Activated CD4-positive, alpha-beta T cell treated with anti-CD3 and anti-CD28 coated beads for 4 hours (primary cell): ENCODE results near the gene CCDC183.
"Not testable (repeated sequence)": the region's sequence is repeated elsewhere in the genome, so short reads cannot be mapped to it uniquely, and the experiment has no call there.

Source experiments
- DNase-seq, 2 donors: peaks; one replicate each; pipeline ENCODE4 v3.0.0-alpha.2; 2020

Gene CCDC183

DNA sequence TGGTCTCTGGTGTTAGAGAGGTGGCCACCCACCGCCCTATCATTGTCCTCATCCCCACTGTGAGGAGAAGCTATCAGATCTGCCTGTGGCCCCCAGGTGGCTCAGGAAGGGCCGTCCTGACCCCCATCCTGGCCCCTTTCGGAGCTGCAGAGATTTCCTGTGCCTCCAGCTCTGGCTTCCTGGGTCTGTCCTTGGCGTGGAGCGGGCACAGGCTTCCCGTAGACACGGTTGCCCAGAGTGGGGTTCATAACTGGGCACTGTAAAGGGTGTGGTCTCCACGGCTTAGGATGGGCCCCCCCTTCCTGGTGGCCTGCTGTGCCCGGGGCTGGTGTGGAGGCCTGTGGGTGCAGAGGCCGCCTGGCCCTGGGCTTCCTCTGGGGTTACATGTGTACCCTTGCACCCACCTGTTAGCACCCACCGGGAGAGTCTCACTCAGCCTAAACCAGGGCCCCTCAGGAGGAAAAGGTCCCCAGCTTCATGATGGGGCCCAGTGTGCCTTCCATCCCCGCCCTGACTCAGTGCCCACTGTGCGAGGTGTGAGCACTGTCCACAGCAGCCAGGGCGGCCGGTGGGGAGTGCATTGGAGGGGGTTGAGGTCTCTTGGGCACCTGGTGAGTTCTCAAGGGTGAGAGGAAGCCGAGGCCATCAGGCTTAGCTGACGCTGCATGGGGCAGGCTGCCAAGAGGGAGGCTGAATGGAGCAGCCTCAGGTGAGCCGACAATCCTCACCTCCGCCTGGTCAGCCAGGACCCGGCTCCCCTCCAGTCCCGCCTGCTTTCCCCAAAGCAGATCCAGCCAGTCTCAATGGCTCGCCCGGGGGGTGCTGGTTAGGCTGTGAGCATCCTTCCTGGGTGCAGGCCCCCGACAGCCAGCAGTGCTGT is 30.8 kb downstream of the CCDC183 start:
- no peak for DNase-seq

DNA sequence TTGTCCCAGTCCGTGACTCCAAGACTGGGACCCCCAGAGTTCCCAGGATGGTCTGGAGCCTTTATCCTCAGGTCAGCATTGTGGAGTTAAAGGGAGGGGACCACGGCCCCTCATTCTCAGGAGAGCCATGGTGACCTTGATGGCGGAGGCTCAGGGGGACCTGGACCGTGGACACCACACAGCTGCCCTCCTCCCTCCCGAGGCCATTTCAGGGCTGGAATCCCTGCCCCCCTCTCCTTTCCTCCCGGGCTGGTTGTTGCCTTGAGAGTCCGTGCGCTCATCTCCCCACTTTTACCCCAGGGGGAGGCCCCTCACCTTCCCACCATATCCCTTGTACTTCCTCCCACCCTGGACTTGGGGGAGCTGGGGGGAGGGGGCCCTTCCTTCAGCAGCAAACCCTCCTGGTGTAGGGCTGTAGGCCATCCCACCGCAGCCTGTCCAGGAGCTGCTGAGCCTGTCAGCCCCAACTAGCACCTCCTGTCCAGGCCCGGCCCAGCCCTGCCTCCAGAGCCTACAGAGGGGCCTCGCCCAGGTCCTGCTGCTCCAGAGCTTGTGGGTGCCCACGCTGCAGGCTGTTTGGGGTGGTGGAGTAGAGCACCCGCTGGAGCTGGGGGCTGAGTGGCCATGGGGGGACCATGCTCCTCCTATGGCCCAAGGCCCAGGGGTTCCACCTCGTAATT is 31.8 kb downstream of the CCDC183 start:
- DNase-seq: no peak

DNA sequence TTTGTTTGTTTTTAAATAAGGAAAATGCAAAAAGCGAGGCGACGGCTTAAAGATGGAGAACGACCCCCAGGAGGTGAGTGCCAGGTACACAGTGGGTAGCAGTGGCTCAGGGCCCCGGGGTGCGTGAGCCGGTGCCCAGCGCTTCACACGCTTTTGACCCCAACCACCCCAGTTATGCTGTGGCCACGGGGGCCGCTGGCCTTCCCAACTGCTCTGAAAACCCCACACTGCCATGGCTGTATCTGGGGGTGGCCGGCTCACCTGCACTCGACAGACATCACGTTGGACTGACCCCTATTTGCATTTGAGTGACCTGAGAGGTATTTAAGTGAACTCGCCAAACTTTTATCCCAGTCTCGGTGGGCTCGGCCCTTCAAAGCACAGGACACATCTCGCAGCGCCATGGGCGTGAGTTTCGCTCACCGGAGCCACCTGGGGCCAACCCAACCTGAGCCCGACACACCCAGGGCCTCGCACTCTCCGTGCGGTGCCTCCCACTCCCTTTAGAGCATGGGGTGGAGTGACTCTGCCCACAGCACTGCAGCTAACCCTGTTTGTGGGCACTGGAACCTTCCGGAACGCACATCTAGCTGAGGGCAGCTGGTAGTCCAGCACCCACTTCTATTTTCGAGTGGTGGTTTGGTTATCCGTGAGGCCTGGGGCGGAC is 32.5 kb downstream of the CCDC183 start:
- no peak for DNase-seq

DNA sequence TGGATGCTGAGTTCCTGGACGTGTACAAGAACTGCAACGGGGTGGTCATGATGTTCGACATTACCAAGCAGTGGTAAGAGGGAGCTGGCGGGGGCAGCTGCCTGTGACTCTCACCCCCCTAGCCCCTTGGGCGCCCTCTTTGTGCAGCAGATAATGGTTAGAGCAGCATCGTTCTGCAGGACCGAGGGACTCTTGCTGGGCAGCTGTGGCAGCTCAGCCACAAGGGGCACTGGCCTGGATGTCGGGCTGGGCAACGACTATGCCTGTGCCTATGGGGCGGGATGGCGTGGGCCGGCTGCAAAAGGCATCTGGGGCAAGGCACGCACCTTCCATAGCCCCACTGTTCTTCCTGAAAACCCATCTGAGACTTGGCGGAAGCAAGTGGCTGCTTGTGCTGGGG is 33.3 kb downstream of the CCDC183 start:
- no peak for DNase-seq

DNA sequence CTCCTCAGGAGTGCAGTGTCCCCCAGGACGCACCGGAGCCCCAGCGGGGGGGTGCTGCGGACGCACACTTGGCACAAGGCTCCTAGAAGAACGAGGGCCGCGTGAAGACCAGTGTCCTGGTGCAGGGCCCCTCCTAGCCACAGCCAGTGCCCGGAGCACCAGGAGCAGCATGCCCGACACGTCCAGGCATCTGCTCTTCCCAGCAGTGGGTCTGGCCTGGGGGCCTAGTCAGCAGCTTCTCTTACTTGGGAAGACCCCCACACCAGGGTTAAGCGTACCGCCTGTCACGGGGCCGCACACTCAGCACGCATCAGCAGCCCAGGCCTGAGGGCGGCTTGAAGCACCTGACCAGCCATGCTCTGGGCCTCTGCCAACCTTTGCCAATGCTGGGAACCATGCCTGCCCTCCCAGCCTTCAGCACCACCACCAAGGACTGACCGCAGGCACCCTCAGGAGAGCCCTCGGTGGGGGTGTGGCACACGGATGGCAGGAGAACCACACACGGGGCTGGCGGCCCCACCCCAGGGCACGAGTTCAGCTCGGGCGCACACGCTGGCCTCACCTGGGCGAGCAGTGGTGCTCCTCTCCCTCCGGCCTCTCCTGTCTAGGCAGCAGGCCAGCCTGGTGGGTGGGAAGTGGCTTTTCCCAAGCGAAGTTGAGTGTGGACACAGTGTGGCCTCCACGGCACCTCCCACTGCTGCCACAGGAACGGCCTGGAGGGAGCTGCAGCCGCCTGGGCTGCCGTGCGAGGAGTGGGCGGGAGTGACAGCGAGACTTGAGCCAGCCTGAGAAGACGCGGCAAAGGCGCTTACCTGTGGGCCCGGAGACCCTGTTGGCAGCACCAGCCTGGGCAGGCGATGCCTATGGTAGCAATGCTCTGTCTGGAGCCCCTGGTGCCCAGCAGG is 34.1 kb downstream of the CCDC183 start:
- no peak for DNase-seq

DNA sequence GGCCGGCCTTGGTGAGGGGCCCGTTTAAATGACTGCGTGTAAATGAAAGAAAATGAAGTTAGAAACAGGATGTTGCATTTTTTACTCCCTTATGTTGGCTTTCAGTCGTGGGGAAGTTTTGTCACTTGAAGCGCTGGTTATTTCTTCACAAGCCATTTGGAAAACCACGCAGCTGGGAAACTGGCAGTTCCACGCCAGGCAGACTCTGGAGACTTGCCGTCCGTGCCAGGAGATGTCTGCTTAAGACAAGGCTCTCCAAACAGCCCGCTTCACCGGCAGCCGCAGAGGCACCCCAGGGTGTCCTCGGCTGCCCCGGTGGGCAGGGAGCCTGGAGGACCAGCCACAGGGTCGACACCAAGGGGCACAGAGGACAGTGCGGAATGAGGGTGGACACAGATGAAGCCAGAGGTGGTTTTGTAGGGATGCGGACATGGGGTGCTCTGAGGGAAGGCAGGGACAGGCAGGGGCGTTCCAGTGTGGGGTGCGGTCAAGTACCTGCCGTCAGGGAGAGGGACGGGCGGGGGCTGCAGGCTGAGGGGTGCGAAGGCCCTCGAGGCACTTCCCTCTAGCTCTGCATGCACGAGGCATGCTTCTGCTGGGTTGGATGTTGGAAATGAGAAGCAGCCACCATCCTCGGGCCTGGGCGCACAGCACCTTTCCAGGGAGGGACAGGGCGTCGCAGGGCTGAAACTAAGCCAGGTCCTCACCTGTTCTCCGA is 35.0 kb downstream of the CCDC183 start:
- DNase-seq: no peak

DNA sequence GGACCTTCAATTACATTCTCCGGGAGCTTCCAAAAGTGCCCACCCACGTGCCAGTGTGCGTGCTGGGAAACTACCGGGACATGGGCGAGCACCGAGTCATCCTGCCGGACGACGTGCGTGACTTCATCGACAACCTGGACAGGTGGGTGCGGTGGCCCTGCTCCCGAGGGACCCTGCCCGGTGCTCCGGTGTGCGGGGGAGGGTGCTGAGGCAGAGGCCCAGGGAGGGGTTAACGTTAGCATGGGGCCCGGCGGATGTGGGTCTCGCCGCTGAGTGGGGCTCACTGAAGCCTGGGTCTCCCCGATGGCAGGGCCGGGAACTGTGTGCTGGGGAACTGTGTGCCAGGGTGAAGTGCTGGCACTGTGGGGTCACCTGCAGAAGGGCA is 35.6 kb downstream of the CCDC183 start:
- no peak for DNase-seq

DNA sequence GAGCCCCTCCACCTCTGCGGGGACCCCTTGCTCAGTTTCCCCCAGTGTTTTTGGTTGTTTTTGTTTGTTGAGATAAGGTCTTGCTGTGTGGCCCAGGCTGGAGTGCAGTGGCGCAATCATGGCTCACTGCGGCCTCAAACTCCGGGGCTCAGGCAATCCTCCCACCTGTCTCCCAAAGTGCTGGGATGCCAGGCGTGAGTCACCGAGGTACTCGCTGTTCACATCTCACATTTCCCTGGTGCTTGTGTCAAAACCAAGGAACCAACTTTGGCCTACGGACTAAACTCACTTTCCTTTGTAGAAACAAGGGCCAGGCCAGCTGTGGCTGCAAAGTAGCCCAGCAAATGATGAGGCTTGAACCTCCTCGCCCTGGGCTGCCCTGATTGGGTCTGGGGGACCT is 36.4 kb downstream of the CCDC183 start:
- DNase-seq: no peak

DNA sequence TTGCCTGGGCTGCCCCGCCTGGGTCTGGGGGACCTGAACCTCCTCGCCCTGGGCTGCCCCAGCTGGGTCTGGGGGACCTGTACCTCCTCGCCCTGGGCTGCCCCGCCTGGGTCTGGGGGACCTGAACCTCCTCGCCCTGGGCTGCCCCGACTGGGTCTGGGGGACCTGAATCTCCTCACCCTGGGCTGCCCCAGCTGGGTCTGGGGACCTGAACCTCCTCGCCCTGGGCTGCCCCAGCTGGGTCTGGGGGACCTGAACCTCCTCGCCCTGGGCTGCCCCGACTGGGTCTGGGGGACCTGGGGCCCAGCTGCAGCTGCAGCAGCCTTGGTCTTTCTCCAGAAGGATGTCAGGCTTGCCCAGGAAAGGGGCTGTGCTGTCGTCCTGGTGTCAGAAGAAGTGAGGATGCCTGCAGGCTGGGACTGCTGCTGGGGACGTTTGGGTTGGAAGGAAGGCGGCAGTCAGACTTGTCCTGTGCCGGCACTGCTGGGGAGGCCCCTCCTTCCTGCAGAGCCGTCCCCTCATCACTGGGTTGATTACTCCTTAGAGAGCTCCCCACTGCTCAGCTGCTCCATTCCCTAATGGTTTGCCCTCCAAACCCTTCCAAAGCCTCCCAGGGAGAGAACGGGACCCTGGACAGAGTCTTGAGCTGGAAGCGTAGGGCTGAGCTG is 37.4 kb downstream of the CCDC183 start:
- not testable (repeated sequence) for DNase-seq

DNA sequence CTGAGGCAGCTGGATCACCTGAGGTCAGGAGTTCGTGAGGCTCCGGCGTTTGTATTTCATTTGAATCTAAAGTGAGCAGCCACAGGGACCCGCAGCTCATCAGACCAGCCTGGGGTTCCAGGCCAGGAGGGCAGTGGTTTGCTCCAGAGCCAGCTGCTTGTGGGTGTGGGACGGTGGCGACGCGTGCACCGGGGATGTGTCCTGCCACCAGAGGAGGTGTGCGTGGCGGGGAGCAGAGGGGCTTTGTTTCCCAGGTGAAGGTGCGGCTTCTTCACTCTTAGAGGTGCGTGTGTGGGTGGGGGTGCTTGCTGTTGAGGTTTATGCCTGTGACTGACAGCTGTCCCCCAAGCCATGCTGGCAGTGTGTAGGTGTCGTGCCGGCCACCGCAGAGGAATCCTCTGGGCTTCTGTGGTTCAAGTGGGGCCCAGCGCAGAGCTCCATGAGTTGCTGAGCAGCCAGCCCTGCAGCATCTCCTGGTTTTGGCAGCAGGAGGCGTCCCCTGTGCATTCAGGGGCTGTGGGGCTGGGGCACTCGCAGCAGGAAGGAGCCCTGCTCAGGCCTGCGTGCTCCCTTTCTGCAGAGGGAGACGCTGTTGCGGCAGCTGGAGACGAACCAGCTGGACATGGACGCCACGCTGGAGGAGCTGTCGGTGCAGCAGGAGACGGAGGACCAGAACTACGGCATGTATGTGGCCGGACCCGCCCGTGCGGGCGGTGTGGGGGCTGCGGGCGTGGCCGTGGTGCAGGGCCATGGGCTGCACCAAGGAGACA is 39.2 kb downstream of the CCDC183 start:
- DNase-seq: no peak

DNA sequence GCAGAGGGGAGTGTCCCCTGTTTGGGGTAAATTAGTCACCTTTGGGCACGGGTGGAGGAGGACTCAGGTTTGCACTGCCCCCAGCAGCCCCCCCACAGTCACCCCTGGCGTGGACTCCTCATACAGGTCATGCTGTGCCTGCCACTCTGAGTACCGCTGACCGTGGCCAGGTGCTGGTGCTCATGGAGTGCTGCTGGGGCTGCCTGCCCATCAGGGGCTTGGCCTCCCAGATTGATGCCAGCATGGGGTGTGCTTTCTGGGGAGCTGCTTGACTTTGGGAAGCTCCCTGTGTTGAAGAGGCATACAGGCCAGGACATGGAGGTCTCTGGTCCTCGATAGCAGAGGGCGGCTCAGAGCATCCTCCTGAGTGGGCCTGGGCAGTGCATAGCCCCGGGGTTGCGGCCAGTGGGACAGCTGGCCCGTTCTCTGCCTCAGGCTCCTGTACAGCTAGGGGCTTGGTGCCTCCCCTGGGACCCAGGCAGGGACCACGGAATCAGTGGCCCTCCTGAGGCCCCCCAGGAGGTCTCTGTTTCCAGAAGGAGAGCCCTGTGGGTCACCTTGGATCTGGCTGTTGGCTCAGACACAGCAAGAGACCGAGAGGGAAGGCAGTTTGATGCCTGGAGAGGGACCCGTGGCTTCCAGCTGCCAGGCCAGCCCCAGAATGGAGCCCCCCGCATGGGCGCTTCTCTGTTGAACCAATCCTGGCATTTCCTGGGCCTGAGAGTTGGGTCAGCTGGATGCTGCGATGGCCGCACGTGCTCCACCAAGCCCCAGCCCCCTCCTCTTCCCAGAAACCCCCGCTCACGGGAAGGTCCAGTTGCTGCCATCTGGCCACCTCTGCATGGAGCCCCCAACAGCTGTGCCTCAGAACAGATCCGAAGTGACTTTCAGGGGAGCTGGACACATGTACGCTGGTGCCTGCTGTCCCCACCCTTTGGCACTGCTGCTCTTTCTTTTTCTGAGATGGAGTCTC is 40.1 kb downstream of the CCDC183 start:
- DNase-seq: no peak

DNA sequence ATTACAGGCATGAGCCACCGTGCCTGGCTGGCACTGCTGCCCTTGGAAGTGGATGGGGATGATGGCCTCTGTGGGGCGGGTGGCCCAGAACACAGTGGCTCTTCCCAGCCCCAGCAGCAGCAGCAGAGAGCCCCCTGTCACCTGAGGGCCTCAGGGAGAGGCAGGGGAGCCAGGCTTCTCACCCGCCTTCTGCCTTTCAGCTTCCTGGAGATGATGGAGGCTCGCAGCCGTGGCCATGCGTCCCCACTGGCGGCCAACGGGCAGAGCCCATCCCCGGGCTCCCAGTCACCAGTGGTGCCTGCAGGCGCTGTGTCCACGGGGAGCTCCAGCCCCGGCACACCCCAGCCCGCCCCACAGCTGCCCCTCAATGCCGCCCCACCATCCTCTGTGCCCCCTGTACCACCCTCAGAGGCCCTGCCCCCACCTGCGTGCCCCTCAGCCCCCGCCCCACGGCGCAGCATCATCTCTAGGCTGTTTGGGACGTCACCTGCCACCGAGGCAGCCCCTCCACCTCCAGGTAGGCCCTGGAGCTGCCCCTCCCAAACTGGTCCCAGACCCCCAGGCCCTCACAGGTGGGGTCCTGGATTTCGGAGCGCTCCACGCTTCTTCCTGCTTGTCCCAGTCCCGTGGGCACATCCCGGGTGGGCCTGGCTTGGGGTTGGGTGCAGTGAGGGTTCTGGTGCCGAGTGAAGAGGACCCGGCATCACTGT is 41.2 kb downstream of the CCDC183 start:
- DNase-seq: no peak

DNA sequence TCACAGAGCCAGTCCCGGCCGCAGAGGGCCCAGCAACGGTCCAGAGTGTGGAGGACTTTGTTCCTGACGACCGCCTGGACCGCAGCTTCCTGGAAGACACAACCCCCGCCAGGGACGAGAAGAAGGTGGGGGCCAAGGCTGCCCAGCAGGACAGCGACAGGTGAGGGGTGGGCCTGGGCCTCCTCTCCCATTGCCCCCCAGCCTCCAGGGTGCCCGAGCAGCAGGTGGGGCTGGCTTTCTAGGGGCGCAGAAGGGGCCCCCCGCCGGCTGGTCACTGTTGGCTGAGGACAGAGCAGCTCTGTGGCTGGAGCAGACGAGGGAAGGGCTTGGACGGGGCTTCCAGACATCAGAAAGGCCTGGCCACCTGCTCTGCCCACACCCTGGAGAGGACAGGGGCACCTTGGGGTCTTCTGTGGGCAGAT is 41.7 kb downstream of the CCDC183 start:
- not testable (repeated sequence) for DNase-seq

DNA sequence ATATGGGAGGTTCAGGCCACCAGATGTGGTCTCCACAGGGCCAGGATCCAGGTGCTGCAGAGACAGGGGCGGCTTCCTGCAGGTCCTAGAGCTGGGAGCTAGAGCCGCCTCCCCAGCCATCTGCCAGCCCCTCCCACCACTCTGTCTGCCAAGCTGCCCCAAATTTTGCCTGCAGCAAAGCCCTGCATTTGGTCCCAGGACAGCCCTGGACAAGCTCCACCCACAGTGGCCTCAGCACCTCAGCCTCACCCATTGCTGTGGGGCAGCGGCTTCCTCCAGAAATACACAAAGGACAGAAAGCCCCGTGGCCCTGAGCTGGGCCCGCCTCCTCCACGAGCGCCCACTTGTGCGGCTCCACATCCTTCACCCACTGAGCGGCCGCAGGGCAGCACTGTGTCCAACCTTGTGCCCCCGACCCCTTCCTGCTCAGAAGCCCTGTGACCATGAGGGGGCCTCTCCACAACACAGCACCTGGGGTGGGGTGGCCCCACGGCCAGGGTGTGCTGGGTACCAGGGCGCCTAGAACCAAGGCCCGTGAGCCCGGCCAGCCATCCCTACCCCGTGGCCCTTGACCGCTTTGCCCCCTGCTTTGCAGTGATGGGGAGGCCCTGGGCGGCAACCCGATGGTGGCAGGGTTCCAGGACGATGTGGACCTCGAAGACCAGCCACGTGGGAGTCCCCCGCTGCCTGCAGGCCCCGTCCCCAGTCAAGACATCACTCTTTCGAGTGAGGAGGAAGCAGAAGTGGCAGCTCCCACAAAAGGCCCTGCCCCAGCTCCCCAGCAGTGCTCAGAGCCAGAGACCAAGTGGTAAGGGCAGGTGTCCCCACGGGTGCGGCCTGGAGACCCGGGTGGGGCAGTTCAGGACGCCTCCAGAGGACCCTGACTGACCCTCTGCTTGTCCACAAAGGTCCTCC is 42.4 kb downstream of the CCDC183 start:
- no peak for DNase-seq

DNA sequence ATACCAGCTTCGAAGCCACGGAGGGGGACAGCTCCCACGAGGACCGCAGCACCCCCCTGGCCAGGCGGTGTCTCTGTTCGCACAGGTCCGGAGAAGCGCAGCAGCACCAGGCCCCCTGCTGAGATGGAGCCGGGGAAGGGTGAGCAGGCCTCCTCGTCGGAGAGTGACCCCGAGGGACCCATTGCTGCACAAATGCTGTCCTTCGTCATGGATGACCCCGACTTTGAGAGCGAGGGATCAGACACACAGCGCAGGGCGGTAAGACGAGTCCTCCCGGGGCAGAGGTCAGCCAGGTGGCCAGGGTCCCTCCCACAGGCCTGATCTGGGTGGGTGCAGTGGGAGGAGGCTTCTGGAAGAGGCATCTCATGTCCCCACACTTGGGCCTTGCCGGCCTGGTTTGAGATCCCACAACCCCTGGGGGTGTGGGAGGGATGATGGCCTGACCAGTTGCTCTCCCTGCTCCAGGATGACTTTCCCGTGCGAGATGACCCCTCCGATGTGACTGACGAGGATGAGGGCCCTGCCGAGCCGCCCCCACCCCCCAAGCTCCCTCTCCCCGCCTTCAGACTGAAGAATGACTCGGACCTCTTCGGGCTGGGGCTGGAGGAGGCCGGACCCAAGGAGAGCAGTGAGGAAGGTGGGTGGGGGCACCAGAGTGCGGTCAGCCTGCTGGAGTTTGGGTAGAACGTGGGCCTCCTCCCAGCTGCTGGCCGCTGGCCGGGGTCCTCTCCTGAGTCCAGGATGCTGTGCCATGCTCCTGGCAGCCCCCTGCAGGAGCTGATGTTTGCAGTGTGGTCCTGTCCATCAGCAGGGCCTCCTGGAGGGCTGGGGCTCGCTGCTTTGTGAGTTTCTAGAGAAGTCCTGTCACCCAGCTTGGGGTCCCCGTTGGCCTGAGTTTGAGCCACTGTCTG is 43.3 kb downstream of the CCDC183 start:
- no peak for DNase-seq

DNA sequence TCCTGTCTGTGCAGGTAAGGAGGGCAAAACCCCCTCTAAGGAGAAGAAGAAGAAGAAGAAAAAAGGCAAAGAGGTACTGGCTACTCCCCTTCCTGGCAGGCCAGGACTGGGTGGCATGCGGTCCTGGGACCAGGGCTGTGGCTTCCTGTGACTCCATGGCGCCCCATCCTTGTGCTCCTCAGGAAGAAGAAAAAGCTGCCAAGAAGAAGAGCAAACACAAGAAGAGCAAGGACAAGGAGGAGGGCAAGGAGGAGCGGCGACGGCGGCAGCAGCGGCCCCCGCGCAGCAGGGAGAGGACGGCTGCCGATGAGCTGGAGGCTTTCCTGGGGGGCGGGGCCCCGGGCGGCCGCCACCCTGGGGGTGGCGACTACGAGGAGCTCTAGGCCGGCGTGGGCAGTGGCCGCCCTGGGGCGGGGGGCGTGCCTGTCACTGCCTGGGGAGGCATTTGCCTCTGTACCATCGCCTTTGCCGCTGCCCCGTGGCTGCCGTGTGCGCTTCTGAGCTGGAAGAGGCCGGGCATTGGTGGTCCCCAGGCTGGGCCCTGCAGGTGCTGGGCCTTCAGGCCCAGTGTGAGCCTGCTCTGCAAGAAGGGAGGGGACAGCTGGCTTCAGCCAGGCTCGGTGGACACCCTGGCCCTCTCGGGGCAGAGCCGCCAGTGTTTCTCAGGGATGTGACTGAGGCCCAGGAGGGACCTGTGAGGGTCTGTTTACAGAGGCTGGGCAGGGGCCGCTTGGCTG is 44.2 kb downstream of the CCDC183 start:
- no peak for DNase-seq
